ENCODE measurements around the gene ETF1.
"Not testable (repeated sequence)": the region's sequence is repeated elsewhere in the genome, so short reads cannot be mapped to it uniquely, and the experiment has no call there.

Gene ETF1

DNA sequence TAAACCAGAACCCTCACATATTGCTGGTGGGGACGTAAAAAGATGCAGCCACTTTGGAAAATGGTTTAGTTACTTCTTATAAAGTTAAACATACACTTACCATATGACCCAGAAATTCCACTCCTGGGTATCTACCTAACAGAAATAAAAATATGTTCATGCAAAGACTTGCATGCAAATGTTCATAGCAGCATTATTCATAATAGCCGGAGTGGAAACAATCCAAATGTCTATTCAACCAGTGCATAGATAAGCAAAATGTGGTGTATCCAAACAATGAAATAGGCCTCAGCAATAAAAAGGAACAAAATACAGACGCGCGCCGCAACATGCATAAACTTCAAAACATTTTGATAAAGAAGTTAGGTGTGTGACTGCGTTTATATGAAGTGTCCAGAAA lies 66.1 kb downstream of the ETF1 start:
- no peak for DNase-seq

DNA sequence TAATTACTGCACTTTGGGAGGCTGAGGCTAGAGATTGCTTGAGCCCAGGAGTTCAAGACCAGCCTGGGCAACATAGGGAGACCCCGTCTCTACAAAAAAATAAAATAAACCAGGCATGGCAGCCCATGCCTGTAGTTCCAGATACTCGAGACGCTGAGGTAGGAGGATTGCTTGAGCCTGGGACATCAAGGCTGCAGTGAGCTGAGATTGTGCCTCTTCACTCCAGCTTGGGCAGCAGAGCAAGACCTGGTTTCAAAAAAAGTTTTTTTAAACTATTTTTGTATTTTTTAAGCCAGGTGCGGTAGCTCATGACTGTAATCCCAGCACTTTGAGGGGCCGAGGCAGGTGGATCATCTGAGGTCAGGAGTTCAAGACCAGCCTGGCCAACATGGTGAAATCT lies 69.9 kb downstream of the ETF1 start:
- not testable (repeated sequence) for DNase-seq

DNA sequence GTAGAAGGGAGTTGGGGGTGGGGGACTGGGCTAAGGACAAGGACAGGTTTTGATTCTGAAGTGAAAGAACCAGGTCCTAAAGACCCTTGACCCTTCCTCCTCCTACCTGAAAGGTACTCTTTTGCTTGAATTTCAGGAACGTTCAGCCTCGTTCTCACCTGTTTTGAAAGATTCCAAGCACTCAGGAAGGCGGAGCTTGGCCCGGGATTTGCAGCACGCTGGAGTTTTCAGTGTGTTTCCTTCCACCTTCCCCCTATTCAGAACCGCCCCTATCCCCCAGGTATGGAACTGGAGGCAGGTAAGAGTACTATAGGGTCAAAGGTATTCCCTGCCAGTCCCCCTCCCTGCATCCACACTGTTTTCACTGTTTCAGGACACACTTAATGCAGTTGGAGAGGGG lies 70.7 kb downstream of the ETF1 start:
- no peak for DNase-seq

DNA sequence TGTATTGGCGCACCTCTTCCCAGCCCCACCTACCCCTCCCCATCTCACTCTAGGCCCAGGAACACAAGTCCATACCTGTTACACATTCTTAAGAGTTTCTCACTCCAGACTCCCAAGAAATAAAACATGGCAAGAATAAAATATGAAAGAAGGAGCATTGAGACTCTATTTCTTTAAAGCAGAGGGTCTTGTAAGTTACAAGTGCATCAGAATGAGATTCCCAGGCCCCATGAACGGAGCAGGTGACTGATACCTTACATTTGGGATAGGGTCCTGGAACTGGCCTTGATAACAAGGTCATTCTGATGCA lies 72.0 kb downstream of the ETF1 start:
- no peak for DNase-seq

DNA sequence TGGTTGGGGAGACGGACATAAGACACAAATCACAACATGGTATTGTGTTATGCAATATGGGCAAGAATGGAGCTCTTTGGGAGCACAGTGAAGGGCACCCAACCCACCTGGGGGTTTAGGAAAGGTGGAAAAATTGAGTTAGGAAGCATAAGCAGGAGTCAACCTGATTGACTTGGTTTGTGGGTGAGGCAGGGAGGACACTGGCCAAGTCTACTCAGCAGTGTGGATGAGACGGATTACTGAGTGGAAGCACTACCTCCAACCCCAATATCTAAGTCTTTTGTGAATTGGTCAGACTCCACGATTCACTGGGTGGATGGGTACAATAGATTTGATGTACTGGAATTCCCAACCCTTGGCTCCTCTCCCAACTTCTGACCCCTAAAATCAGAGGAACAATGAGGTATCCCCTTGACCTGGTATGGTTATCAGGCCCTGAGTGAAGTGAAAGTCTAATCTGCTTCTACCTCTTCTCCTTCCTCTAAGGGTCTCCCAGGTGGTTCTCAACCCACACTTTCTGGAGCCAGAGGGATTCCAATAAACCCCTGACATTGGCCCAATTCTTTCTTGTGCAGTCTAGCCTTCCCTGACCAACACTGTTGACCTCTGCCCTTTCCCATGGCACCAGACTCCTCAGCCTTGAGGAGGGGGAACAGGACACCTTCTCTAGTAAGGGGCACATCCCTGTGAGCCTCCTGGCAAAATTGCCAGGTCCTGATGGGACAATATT lies 72.5 kb downstream of the ETF1 start:
- no peak for DNase-seq

DNA sequence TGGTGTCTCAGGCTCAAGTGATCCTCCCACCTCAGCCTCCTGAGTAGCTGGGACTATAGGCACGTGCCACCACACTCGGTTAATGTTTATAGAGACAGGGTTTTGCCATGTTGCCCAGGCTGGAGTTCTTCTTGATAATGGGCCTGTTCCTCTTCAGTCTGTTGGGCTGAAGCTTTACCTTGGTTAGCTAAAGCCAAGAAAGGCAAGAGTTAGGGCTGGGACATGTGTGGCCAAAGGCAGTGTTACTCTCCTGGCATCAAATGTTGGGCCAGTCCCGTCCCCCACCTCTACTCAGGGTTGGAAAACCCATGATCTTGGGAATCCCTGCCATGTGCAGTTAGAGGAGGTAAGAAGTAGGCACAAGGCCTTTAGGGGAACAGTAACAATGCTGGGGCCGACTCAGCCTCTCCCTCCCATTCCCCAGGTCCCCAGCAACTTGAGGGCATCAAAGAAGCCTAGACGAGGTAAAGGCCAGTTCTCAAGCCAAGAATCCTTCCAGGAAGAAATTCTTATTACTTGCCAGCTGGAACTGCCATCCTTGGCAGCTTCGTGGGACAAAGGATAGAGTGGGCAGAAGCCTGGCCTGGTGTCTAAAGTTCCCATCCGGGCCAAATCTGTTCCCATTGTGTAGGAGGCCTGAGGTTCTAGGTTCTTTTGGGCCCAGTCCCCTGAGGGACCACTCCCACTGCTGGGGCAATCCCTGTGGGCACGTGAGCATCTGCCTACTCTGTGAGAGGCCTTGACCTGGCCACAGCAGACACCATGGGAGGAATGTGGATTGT lies 73.3 kb downstream of the ETF1 start:
- no peak for DNase-seq

DNA sequence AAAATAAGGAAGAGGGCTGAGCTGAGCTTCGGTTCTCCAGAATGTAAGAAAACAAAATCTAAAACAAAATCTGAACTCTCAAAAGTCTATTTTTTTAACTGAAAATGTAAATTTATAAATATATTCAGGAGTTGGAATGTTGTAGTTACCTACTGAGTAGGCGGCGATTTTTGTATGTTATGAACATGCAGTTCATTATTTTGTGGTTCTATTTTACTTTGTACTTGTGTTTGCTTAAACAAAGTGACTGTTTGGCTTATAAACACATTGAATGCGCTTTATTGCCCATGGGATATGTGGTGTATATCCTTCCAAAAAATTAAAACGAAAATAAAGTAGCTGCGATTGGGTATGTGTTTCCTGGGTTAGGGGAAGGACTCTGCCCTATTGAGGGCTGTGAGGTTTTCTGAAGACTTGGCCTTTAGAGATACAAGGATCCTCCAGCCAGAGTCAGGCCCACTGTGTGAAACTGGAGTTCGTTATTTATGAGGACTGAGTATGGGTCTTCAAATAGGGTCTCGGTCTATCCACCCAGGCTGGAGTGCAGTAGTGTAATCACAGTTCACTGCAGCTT lies 74.0 kb downstream of the ETF1 start:
- DNase-seq = no peak

DNA sequence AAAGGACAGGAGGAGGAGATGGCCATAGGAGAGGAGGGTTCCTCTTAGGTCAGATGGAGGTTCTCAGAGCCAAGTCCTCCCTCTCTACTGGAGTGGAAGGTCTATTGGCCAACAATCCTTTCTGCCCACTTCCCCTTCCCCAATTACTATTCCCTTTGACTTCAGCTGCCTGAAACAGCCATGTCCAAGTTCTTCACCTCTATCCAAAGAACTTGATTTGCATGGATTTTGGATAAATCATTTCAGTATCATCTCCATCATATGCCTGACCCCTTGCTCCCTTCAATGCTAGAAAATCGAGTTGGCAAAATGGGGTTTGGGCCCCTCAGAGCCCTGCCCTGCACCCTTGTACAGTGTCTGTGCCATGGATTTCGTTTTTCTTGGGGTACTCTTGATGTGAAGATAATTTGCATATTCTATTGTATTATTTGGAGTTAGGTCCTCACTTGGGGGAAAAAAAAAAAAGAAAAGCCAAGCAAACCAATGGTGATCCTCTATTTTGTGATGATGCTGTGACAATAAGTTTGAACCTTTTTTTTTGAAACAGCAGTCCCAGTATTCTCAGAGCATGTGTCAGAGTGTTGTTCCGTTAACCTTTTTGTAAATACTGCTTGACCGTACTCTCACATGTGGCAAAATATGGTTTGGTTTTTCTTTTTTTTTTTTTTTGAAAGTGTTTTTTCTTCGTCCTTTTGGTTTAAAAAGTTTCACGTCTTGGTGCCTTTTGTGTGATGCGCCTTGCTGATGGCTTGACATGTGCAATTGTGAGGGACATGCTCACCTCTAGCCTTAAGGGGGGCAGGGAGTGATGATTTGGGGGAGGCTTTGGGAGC lies 74.7 kb downstream of the ETF1 start:
- no peak for DNase-seq

DNA sequence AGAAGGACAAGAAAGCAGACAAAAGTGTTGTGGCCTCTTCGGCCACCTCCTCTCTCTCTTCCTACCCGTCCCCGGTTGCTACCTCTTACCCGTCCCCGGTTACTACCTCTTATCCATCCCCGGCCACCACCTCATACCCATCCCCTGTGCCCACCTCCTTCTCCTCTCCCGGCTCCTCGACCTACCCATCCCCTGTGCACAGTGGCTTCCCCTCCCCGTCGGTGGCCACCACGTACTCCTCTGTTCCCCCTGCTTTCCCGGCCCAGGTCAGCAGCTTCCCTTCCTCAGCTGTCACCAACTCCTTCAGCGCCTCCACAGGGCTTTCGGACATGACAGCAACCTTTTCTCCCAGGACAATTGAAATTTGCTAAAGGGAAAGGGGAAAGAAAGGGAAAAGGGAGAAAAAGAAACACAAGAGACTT lies 75.3 kb downstream of the ETF1 start:
- DNase-seq = no peak

DNA sequence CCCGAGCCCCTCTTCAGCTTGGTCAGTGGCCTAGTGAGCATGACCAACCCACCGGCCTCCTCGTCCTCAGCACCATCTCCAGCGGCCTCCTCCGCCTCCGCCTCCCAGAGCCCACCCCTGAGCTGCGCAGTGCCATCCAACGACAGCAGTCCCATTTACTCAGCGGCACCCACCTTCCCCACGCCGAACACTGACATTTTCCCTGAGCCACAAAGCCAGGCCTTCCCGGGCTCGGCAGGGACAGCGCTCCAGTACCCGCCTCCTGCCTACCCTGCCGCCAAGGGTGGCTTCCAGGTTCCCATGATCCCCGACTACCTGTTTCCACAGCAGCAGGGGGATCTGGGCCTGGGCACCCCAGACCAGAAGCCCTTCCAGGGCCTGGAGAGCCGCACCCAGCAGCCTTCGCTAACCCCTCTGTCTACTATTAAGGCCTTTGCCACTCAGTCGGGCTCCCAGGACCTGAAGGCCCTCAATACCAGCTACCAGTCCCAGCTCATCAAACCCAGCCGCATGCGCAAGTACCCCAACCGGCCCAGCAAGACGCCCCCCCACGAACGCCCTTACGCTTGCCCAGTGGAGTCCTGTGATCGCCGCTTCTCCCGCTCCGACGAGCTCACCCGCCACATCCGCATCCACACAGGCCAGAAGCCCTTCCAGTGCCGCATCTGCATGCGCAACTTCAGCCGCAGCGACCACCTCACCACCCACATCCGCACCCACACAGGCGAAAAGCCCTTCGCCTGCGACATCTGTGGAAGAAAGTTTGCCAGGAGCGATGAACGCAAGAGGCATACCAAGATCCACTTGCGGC lies 75.9 kb downstream of the ETF1 start:
- no peak for DNase-seq

DNA sequence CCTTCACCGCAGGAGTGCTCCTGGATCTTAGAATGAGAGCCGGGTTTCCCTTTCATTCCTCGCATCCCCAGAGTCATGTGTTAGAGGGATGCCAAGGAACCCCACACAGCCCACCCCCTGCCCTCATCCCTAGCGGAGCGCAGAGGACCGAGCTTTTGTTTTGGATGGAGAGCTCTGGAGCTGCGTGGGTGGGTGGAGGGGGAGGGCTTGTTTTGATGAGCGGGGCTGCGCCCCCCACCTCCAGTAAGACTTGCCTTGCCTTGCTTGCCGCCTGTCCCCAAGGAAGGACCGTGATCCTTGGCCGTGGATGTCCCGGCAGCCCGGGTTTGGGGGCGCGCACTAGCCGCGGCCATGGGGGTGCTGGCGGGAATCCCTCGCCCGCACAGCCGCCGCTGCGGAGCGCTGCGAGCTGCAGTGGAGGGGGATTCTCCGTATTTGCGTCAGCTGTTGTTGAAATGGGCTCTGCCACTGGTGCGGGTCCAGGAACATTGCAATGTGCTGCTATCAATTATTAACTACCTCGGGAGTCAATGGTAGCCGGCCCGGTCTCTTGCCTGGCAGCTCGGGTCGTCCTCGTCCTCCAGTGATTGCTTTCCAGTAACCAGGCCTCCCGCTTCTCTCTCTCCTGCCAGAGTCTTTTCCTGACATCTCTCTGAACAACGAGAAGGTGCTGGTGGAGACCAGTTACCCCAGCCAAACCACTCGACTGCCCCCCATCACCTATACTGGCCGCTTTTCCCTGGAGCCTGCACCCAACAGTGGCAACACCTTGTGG lies 76.7 kb downstream of the ETF1 start:
- DNase-seq = no peak

DNA sequence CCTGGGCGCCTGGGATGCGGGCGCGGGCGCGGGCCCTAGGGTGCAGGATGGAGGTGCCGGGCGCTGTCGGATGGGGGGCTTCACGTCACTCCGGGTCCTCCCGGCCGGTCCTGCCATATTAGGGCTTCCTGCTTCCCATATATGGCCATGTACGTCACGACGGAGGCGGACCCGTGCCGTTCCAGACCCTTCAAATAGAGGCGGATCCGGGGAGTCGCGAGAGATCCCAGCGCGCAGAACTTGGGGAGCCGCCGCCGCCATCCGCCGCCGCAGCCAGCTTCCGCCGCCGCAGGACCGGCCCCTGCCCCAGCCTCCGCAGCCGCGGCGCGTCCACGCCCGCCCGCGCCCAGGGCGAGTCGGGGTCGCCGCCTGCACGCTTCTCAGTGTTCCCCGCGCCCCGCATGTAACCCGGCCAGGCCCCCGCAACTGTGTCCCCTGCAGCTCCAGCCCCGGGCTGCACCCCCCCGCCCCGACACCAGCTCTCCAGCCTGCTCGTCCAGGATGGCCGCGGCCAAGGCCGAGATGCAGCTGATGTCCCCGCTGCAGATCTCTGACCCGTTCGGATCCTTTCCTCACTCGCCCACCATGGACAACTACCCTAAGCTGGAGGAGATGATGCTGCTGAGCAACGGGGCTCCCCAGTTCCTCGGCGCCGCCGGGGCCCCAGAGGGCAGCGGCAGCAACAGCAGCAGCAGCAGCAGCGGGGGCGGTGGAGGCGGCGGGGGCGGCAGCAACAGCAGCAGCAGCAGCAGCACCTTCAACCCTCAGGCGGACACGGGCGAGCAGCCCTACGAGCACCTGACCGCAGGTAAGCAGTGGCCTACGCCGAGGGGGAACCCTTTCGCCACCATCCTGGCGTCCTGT lies 77.5 kb downstream of the ETF1 start, which contains the start of gene EGR1:
Gene EGR1, plus strand, starts transcription at position 219 of the 864 bp plus-strand sequence. Its CDS starts 283 bp downstream, at position 502.
- DNase-seq = peak; percentile 91

DNA sequence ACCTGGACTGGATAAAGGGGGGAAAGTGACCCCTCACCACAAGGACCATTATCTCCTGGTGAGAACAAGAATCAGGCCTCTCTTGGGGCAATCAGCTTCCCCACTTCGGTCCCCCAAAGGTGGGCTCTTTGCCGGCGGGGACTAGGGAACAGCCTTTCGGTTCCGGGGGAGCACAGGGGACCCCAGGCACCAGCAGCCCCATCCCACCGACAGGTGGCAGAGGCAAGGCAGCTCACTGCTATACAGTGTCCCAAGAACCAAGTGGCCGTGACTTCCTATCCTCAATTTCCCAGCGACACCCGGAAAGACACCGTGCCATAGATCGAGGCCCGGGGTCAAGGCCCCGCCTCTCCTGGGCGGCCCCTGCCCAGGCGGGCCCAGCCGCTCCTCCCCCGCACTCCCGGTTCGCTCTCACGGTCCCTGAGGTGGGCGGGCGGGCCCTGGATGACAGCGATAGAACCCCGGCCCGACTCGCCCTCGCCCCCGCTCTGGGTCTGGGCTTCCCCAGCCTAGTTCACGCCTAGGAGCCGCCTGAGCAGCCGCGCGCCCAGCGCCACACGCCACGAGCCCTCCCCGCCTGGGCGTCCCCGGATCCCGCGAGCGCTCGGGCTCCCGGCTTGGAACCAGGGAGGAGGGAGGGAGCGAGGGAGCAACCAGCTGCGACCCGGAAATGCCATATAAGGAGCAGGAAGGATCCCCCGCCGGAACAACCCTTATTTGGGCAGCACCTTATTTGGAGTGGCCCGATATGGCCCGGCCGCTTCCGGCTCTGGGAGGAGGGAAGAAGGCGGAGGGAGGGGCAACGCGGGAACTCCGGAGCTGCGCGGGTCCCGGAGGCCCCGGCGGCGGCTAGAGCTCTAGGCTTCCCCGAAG lies 78.4 kb downstream of the ETF1 start:
- DNase-seq = peak; percentile 93

DNA sequence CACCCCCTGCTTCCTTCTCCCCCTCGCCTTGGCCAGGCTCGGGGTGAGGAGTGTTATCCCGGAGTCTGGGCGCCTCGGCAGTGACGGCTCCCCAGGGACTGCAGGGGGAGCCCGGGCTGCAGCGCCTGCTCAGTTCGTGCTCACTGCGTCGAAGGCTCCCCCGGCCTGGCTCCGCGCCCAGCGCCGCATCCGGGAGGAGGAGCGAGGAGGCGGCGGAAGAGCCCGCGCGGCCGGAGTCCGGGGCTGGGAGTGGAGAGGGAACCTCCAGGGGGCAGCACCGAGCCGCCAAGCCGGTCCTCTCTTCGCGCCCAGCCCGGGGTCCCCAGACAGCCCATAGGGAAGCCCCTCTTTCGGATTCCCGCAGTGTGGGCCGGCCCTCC lies 79.0 kb downstream of the ETF1 start:
- peak; percentile 81 for DNase-seq

DNA sequence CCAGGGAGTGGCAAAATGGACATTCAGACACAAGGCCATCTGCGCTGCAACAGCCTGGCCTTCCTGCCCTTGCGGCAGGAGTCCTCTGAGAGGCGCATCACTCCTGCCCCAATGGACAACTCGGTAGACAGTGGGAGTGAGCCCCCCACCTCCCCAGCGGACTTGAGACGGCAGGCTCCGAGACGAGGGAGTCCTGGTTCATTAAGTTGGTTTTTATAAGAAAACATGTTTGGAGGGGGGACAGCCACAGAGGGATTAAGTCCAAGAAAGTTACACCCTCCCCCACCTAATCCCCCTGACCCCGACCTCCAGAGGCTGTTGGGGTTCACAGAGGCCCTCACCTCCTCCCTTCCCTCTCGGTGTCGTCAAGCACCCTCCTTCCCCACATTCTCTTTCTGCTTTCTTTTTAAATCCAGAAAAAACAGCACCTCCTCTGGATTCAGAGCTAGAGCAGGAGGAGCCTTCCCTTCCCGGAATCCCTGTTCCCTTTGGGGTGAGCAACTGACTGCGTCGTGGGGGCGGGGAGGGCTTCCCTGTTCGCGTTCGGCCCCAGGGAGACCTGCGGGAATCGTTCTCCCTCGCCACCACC lies 79.5 kb downstream of the ETF1 start:
- peak; percentile 55 for DNase-seq

DNA sequence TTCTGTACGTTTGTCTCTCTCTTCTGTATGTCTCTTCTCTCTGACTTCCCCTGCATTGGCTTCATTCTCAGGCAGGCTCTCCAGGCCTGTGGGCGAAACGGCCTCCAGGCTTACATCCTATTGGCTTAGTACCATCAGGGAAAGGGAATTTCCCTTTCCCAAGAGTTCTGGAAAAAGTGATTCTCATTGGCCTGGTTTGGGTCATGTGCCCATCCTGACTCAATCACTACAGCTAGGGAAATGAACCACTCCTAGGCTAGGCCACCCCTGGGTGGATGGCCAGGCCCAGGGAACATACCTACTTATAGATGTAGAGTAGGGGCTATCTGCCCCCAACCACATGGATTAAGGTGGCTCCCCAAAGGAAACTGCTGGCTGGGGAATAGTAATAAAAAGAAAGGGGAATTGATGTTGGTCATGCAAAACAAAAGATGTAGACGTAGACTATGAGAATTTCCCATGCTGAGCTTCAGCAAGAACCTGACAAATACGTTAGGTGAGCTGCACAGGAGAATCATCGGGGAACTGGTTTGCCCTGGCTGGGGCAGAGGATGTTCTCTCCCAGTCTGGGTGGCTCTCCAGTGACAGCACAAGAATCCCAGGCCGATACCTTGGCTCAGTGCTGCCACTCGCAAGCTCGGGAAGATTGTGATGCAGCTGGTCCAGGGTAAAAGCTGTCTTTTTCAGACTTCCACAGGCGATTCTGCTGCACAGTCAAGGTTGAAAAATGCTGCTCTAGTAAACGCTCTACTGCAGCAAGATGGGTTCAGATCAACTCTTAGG lies 81.5 kb downstream of the ETF1 start:
- DNase-seq = no peak

DNA sequence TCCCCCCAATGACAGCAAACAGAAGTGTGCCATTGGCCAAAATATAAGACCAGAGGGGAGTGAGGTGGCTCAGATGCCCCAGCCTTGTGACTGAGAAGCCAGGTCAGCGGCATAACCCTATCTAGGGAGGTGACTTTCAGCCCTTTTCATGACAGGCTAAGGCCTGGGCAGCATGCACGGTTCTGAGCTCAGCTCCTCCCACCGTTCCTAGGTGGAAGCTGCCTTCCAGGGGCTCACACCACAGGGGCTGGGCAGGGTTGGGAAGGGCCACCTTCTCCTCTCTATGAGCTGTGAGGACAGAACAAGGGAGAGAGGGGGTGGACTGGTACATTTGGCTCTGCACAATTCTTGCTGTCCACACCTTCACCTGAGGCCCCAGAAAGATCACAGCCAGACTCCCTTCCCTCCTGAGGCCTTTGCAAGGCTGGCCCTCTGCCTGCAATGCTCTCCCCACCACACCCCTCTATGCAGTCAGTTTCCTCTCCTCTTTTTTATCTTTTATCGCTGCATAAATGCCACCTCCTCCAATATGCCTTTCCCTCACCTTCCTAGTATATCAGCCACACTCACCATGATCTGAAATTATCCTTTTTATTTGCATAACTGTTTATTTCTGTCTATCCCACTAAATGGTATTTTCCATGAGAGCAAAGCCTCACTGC lies 82.9 kb downstream of the ETF1 start:
- no peak for DNase-seq
